Measurements from ENCODE around the gene EEF1A2. TPM values are rescaled to one million over a fixed set of nuclear protein-coding genes. Genes with fewer than 3 reads are reported as not detected.

EEF1A2 gene
- total RNA-seq, 1 donor from 2014 or later = 55.3 TPM

DNA sequence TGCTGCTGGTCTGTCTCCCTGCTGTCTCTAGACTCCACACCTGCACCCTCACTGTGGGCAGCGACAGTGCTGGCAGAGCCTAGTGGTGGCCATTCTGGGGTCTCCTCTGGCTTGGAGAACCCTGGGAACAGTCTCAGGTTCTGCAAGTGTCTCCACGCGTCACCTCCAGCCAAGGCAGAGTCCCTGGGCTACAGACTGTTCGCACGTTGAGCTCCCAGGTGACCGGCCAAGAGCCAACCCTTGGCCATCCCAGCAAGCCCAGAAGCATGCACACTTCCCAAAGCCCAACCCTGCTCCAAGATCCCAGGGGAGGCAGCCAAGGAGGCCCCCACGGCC lies 4.8 kb downstream of the EEF1A2 start:
- peaks cover 10% of the 10 kb centered on the region for H3K27me3 Mint-ChIP-seq (ENCODE audit: unreplicated experiment)
- DNase-seq = no peak
- TF ChIP-seq, protein P1, sequence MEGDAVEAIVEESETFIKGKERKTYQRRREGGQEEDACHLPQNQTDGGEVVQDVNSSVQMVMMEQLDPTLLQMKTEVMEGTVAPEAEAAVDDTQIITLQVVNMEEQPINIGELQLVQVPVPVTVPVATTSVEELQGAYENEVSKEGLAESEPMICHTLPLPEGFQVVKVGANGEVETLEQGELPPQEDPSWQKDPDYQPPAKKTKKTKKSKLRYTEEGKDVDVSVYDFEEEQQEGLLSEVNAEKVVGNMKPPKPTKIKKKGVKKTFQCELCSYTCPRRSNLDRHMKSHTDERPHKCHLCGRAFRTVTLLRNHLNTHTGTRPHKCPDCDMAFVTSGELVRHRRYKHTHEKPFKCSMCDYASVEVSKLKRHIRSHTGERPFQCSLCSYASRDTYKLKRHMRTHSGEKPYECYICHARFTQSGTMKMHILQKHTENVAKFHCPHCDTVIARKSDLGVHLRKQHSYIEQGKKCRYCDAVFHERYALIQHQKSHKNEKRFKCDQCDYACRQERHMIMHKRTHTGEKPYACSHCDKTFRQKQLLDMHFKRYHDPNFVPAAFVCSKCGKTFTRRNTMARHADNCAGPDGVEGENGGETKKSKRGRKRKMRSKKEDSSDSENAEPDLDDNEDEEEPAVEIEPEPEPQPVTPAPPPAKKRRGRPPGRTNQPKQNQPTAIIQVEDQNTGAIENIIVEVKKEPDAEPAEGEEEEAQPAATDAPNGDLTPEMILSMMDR (IDR thresholded peaks at IDR 0.05; ENCODE audit: partially characterized antibody, unreplicated experiment) = no peak
- H3K36me3 Mint-ChIP-seq (ENCODE audit: unreplicated experiment) = peaks cover 14% of the 10 kb centered on the region
- peaks cover 4% of the 10 kb centered on the region for H3K9me3 Mint-ChIP-seq (ENCODE audit: unreplicated experiment)
- no peak overlapping the region for H3K4me3 Mint-ChIP-seq (ENCODE audit: unreplicated experiment)
- no peak overlapping the region for H3K27ac Mint-ChIP-seq (ENCODE audit: unreplicated experiment)
- H3K4me1 Mint-ChIP-seq (ENCODE audit: low read depth, unreplicated experiment) = no peaks in the 10 kb centered on the region

DNA sequence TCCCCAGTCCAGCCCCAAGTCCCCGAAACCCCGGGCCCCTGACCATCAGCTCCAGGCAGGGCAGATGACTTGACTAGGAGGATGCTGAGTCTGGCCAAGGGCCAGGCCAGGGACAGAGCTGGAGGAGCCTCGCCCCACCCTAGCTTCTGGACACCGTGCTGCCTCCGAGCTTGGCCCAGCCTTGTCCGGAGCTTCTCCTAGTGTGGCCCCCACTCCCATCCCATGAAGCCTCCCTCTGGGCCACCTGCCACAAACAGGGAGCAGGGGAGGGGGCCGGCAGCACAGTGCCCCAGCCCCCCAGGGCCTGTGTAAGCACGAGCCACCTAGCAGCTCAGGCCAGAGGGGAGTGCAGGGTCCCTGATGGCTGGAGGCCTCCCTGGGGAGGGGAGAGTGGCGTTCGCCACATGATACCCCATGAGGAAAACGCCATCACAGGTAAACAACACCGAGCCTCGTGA lies 5.3 kb downstream of the EEF1A2 start:
- peaks cover 10% of the 10 kb centered on the region for H3K27me3 Mint-ChIP-seq (ENCODE audit: unreplicated experiment)
- H3K4me3 Mint-ChIP-seq (ENCODE audit: unreplicated experiment) = no peak overlapping the region
- TF ChIP-seq, protein P1 (IDR thresholded peaks at IDR 0.05; ENCODE audit: partially characterized antibody, unreplicated experiment) = no peak
- no peak overlapping the region for H3K27ac Mint-ChIP-seq (ENCODE audit: unreplicated experiment)
- DNase-seq = no peak
- no peaks in the 10 kb centered on the region for H3K4me1 Mint-ChIP-seq (ENCODE audit: low read depth, unreplicated experiment)
- peaks cover 14% of the 10 kb centered on the region for H3K36me3 Mint-ChIP-seq (ENCODE audit: unreplicated experiment)
- peaks cover 4% of the 10 kb centered on the region for H3K9me3 Mint-ChIP-seq (ENCODE audit: unreplicated experiment)

DNA sequence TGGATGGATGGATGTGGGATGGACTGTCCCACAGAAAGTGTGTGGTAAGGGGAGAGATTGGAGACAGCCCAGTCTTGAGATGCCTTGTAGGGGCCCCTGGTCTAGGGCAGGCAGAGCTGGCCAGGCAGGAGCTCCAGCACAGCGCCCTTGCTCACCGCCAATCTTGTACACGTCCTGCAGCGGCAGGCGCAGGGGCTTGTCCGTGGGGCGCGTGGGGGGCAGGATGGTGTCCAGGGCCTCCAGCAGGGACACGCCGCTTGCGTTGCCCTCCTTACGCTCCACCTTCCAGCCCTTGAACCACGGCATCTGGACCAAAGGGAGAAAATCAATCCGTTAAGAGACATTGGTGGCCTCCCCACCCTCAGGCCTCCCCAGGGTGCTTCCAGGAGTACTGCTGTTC lies 5.9 kb downstream of the EEF1A2 start:
- TF ChIP-seq, protein P1 (IDR thresholded peaks at IDR 0.05; ENCODE audit: partially characterized antibody, unreplicated experiment) = no peak
- Mint-ChIP-seq H3K4me1 (ENCODE audit: low read depth, unreplicated experiment) (no peaks in the 10 kb centered on the region), H3K4me3 (ENCODE audit: unreplicated experiment) (no peak overlapping the region), H3K27ac (ENCODE audit: unreplicated experiment) (peak overlapping the region; percentile 14), H3K9me3 (ENCODE audit: unreplicated experiment) (peaks cover 4% of the 10 kb centered on the region), H3K27me3 (ENCODE audit: unreplicated experiment) (peaks cover 10% of the 10 kb centered on the region), H3K36me3 (ENCODE audit: unreplicated experiment) (peaks cover 14% of the 10 kb centered on the region)
- no peak for DNase-seq

DNA sequence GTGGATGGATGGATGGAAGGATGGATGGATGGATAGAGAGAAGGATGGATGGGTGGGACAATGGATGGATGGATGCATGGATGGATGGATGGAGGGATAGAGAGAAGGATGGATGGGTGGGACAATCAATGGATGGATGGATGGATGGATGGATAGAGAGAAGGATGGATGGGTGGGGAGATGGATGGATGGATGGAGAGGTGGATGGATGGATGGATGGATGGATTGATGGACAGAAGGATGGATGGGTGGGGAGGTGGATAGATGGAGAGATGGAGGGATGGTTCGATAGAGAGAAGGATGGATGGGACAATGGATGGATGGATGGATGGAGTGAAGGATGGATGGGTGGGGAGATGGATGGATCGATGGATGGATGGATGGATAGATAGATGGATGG lies 6.4 kb downstream of the EEF1A2 start:
- H3K27ac Mint-ChIP-seq (ENCODE audit: unreplicated experiment) = peak overlapping the region; percentile 14
- H3K9me3 Mint-ChIP-seq (ENCODE audit: unreplicated experiment) = peaks cover 4% of the 10 kb centered on the region
- peaks cover 10% of the 10 kb centered on the region for H3K27me3 Mint-ChIP-seq (ENCODE audit: unreplicated experiment)
- no peak overlapping the region for H3K4me3 Mint-ChIP-seq (ENCODE audit: unreplicated experiment)
- no peaks in the 10 kb centered on the region for H3K4me1 Mint-ChIP-seq (ENCODE audit: low read depth, unreplicated experiment)
- DNase-seq = no peak
- TF ChIP-seq, protein P1 (IDR thresholded peaks at IDR 0.05; ENCODE audit: partially characterized antibody, unreplicated experiment) = no peak
- H3K36me3 Mint-ChIP-seq (ENCODE audit: unreplicated experiment) = peaks cover 14% of the 10 kb centered on the region

DNA sequence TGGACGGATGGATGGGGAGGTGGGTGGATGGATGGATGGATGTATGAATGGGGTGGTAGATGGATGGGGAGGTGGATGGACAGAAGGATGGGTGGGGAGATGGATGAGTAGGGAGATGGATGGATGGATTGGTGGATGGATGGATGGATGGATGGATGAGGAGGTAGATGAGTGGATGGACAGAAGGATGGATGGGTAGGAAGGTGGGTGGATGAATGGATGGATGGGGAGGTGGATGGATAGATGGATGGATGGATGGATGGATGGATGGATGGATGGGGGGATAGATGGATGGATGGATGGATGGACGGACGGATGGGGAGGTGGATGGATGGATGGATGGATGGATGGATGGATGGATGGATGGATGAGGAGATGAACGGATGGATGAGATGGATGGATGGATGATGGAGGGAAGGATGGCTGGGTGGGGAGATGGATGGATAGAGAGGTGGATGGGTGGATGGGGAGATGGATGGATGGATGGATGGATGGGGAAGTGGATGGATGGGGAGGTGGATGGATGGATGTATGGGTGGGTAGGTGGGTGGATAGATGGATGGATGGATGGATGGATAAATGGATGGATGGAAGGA lies 7.2 kb downstream of the EEF1A2 start:
- TF ChIP-seq, protein P1 (IDR thresholded peaks at IDR 0.05; ENCODE audit: partially characterized antibody, unreplicated experiment) = no peak
- Mint-ChIP-seq H3K27me3 (ENCODE audit: unreplicated experiment) (peaks cover 10% of the 10 kb centered on the region), H3K27ac (ENCODE audit: unreplicated experiment) (no peak overlapping the region), H3K4me3 (ENCODE audit: unreplicated experiment) (no peak overlapping the region), H3K4me1 (ENCODE audit: low read depth, unreplicated experiment) (no peaks in the 10 kb centered on the region), H3K9me3 (ENCODE audit: unreplicated experiment) (peaks cover 4% of the 10 kb centered on the region), H3K36me3 (ENCODE audit: unreplicated experiment) (peaks cover 14% of the 10 kb centered on the region)
- no peak for DNase-seq

Data from glutamatergic neuron (in vitro differentiated cells).